ENCODE results near the gene P2RX2.
"Not testable (repeated sequence)": the region's sequence is repeated elsewhere in the genome, so short reads cannot be mapped to it uniquely, and the experiment has no call there.

P2RX2 gene

DNA sequence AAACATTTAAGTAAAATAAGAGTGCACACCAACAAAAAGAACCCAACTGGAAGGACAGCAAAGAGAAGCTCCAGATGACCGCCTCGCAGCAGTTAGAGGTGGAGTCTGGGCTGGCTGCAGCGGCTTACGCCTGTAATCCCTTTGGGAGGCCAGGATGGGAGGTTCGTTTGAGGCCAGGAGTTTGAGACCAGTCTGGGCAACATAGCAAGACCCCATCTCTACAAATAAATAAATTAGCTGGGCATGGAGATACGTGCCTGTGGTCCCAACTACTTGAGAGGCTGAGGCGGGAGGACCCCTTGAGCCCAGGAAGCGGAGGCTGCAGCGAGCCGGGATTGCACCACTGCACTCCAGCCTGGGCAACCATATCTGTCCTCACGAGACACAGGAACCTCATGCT is 23.4 kb upstream of the P2RX2 start:
- H2BK12ac ChIP-seq (ENCODE audit: low read length) = no peak overlapping the region
- no peak overlapping the region for H2AFZ ChIP-seq (ENCODE audit: insufficient read depth, low read length, poor library complexity)
- DNase-seq = no peak
- peaks cover 3% of the 10 kb centered on the region for H3K9me3 ChIP-seq (ENCODE audit: insufficient read depth, low read depth, low read length)
- H3K36me3 ChIP-seq (ENCODE audit: control insufficient read depth in 1 of 2, insufficient read depth in 2 of 2, low read length in 2 of 2) = no peaks in the 10 kb centered on the region
- H4K12ac ChIP-seq (ENCODE audit: low read depth, low read length) = no peak overlapping the region
- no peak overlapping the region for H3K4me3 ChIP-seq (ENCODE audit: low read depth, low read length)
- H3K27ac ChIP-seq (ENCODE audit: low read depth, low read length) = no peak overlapping the region
- WGBS (ENCODE audit: extremely low coverage, insufficient coverage, insufficient read length) = no CpG with 5 or more reads among the region's 11 CpGs
- no peak overlapping the region for H3K14ac ChIP-seq (ENCODE audit: low read length)
- H2BK5ac ChIP-seq (ENCODE audit: low read depth, low read length, poor library complexity) = no peak overlapping the region
- no peak overlapping the region for H3K4me2 ChIP-seq (ENCODE audit: low read length)
- no peaks in the 10 kb centered on the region for H3K79me1 ChIP-seq (ENCODE audit: low read length)
- H4K8ac ChIP-seq (ENCODE audit: low read depth, low read length) = no peak overlapping the region
- no peak overlapping the region for H3K9ac ChIP-seq (ENCODE audit: low read length)
- H2AK5ac ChIP-seq (ENCODE audit: low read length) = no peak overlapping the region
- H3K23ac ChIP-seq (ENCODE audit: low read length) = no peak overlapping the region
- H3K18ac ChIP-seq (ENCODE audit: low read length) = no peak overlapping the region
- no peaks in the 10 kb centered on the region for H3K79me2 ChIP-seq (ENCODE audit: control insufficient read depth, insufficient read depth, low read length, poor library complexity)
- peaks cover 0 to 7% of the 10 kb centered on the region in 2 experiments for H3K4me1 ChIP-seq (ENCODE audit: control insufficient read depth in 1 of 2, insufficient read depth in 2 of 2, low read length in 2 of 2)
- H4K91ac ChIP-seq (ENCODE audit: low read depth, low read length) = no peak overlapping the region
- H3K27me3 ChIP-seq (ENCODE audit: insufficient read depth, low read length) = no peaks in the 10 kb centered on the region
- no peak overlapping the region for H2BK120ac ChIP-seq (ENCODE audit: insufficient read depth, low read length, poor library complexity)
- H3K4ac ChIP-seq (ENCODE audit: low read depth, low read length) = no peak overlapping the region

DNA sequence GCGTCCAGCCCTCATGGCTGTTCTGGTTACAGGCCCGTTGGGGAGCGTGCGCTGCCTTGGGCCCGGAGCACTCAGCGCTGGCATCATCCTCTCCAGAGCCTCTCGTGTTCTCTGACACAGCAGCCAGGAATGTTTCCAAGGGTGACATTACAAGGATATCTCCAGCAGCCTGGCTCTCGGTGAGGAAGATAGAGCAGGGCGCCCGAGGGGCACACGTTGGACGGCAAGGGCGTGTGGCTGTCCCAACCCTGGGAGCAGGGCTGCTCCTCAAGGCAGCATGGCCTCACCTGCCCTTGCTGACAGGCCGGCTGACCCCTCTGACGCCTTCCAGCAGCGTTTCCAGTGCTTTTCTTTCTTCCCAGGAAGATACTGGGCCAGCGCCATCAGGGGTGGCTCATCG is 22.6 kb upstream of the P2RX2 start:
- Histone ChIP-seq H3K4me1 (ENCODE audit: control insufficient read depth in 1 of 2, insufficient read depth in 2 of 2, low read length in 2 of 2) (peaks cover 0 to 7% of the 10 kb centered on the region in 2 experiments), H2BK5ac (ENCODE audit: low read depth, low read length, poor library complexity) (no peak overlapping the region), H3K27me3 (ENCODE audit: insufficient read depth, low read length) (peaks cover 4% of the 10 kb centered on the region), H3K79me2 (ENCODE audit: control insufficient read depth, insufficient read depth, low read length, poor library complexity) (no peaks in the 10 kb centered on the region), H3K4me2 (ENCODE audit: low read length) (no peak overlapping the region), H3K23ac (ENCODE audit: low read length) (no peak overlapping the region), H3K36me3 (ENCODE audit: control insufficient read depth in 1 of 2, insufficient read depth in 2 of 2, low read length in 2 of 2) (no peaks in the 10 kb centered on the region), H3K27ac (ENCODE audit: low read depth, low read length) (no peak overlapping the region), H4K12ac (ENCODE audit: low read depth, low read length) (no peak overlapping the region), H2AFZ (ENCODE audit: insufficient read depth, low read length, poor library complexity) (no peak overlapping the region), H3K18ac (ENCODE audit: low read length) (no peak overlapping the region), H3K79me1 (ENCODE audit: low read length) (no peaks in the 10 kb centered on the region), H2BK120ac (ENCODE audit: insufficient read depth, low read length, poor library complexity) (no peak overlapping the region), H2BK12ac (ENCODE audit: low read length) (no peak overlapping the region), H3K4me3 (ENCODE audit: low read depth, low read length) (no peak overlapping the region), H3K9ac (ENCODE audit: low read length) (no peak overlapping the region), H3K4ac (ENCODE audit: low read depth, low read length) (no peak overlapping the region), H4K8ac (ENCODE audit: low read depth, low read length) (no peak overlapping the region), H3K14ac (ENCODE audit: low read length) (no peak overlapping the region), H3K9me3 (ENCODE audit: insufficient read depth, low read depth, low read length) (peaks cover 3% of the 10 kb centered on the region), H2AK5ac (ENCODE audit: low read length) (no peak overlapping the region), H4K91ac (ENCODE audit: low read depth, low read length) (no peak overlapping the region)
- no CpG with 5 or more reads among the region's 18 CpGs for whole genome bisulfite sequencing (ENCODE audit: extremely low coverage, insufficient coverage, insufficient read length)
- peak; percentile 97 for DNase-seq

DNA sequence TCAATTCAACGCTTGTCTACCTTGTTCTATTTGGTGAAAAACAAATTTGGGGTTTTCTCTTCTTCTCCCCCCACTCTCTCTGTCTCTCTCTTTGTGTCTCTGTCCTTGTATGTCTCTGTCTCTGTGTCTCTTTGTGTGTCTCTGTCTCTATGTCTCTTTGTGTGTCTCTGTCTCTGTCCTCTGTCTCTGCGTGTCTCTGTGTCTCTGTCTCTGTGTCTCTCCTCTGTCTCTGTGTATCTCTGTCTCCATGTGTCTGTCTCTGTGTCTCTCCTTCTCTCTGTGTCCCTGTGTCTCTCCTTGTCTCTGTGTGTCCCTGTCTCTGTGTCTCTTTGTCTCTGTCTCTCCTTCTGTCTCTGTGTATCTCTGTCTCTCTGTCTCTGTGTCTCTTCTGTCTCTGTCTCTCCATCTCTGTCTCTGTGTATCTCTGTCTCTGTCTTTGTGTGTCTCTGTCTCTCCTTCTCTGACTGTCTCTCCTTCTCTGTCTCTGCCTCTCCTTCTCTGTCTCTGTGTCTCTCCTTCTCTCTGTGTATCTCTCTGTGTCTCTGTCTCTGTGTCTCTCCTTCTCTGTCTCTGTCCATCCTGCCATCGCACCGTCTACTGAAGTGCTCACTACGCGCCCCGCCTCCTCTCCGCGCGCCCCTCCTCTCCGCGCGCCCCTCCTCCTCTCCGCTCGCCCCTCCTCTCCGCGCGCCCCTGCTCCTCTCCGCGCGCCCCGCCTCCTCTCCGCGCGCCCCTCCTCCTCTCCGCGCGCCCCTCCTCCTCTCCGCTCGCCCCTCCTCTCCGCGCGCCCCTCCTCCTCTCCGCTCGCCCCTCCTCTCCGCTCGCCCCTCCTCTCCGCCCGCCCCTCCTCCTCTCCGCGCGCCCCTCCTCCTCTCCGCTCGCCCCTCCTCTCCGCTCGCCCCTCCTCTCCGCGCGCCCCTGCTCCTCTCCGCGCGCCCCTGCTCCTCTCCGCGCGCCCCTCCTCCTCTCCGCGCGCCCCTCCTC is 21.0 kb upstream of the P2RX2 start:
- H3K79me2 ChIP-seq (ENCODE audit: control insufficient read depth, insufficient read depth, low read length, poor library complexity) = no peaks in the 10 kb centered on the region
- WGBS (ENCODE audit: extremely low coverage, insufficient coverage, insufficient read length) = no CpG with 5 or more reads among the region's 58 CpGs
- peak in 1 of 2 donors; percentile 54 for DNase-seq
- H3K4me2 ChIP-seq (ENCODE audit: low read length) = peak overlapping the region; percentile 57
- no peak overlapping the region for H2BK5ac ChIP-seq (ENCODE audit: low read depth, low read length, poor library complexity)
- no peak overlapping the region for H2BK12ac ChIP-seq (ENCODE audit: low read length)
- no peak overlapping the region for H3K23ac ChIP-seq (ENCODE audit: low read length)
- H3K4me1 ChIP-seq (ENCODE audit: control insufficient read depth in 1 of 2, insufficient read depth in 2 of 2, low read length in 2 of 2) = peaks cover 0 to 7% of the 10 kb centered on the region in 2 experiments
- no peak overlapping the region for H2AFZ ChIP-seq (ENCODE audit: insufficient read depth, low read length, poor library complexity)
- no peak overlapping the region for H2AK5ac ChIP-seq (ENCODE audit: low read length)
- H3K18ac ChIP-seq (ENCODE audit: low read length) = no peak overlapping the region
- peak overlapping the region; percentile 60 for H3K4me3 ChIP-seq (ENCODE audit: low read depth, low read length)
- H3K9me3 ChIP-seq (ENCODE audit: insufficient read depth, low read depth, low read length) = peaks cover 3% of the 10 kb centered on the region
- H3K36me3 ChIP-seq (ENCODE audit: control insufficient read depth in 1 of 2, insufficient read depth in 2 of 2, low read length in 2 of 2) = no peaks in the 10 kb centered on the region
- H3K4ac ChIP-seq (ENCODE audit: low read depth, low read length) = no peak overlapping the region
- H3K9ac ChIP-seq (ENCODE audit: low read length) = no peak overlapping the region
- H3K27me3 ChIP-seq (ENCODE audit: insufficient read depth, low read length) = peaks cover 5% of the 10 kb centered on the region
- no peak overlapping the region for H4K8ac ChIP-seq (ENCODE audit: low read depth, low read length)
- H3K79me1 ChIP-seq (ENCODE audit: low read length) = no peaks in the 10 kb centered on the region
- H3K27ac ChIP-seq (ENCODE audit: low read depth, low read length) = no peak overlapping the region
- no peak overlapping the region for H4K12ac ChIP-seq (ENCODE audit: low read depth, low read length)
- no peak overlapping the region for H3K14ac ChIP-seq (ENCODE audit: low read length)
- H2BK120ac ChIP-seq (ENCODE audit: insufficient read depth, low read length, poor library complexity) = no peak overlapping the region
- no peak overlapping the region for H4K91ac ChIP-seq (ENCODE audit: low read depth, low read length)

DNA sequence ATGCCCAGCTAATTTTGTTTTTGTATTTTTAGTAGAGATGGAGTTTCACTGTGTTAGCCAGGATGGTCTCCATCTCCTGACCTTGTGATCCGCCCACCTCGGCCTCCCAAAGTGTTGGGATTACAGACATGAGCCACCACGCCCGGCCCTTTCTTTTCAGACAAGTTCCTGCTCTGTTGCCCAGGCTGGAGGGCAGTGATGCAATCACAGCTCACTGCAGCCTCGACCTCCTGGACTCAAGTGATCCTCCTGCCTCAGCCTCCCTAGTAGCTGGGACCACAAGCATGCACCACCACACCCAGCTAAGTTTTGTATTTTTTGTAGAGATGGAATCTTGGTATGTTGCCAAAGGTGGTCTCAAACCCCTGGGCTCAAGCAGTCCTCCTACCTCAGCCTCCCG is 19.1 kb upstream of the P2RX2 start:
- not testable (repeated sequence) for H3K27me3 ChIP-seq (ENCODE audit: insufficient read depth, low read length); H2AFZ ChIP-seq (ENCODE audit: insufficient read depth, low read length, poor library complexity); H3K14ac ChIP-seq (ENCODE audit: low read length); H3K4ac ChIP-seq (ENCODE audit: low read depth, low read length); H4K8ac ChIP-seq (ENCODE audit: low read depth, low read length); H3K18ac ChIP-seq (ENCODE audit: low read length); H3K9me3 ChIP-seq (ENCODE audit: insufficient read depth, low read depth, low read length); H4K91ac ChIP-seq (ENCODE audit: low read depth, low read length); H3K4me3 ChIP-seq (ENCODE audit: low read depth, low read length); H3K79me2 ChIP-seq (ENCODE audit: control insufficient read depth, insufficient read depth, low read length, poor library complexity); H2BK120ac ChIP-seq (ENCODE audit: insufficient read depth, low read length, poor library complexity); H2AK5ac ChIP-seq (ENCODE audit: low read length); H3K27ac ChIP-seq (ENCODE audit: low read depth, low read length); H2BK5ac ChIP-seq (ENCODE audit: low read depth, low read length, poor library complexity); DNase-seq; H3K79me1 ChIP-seq (ENCODE audit: low read length); H4K12ac ChIP-seq (ENCODE audit: low read depth, low read length); H2BK12ac ChIP-seq (ENCODE audit: low read length); H3K4me2 ChIP-seq (ENCODE audit: low read length); H3K36me3 ChIP-seq (ENCODE audit: control insufficient read depth in 1 of 2, insufficient read depth in 2 of 2, low read length in 2 of 2); H3K23ac ChIP-seq (ENCODE audit: low read length); H3K9ac ChIP-seq (ENCODE audit: low read length); H3K4me1 ChIP-seq (ENCODE audit: control insufficient read depth in 1 of 2, insufficient read depth in 2 of 2, low read length in 2 of 2)
- no CpG with 5 or more reads among the region's 6 CpGs for WGBS (ENCODE audit: extremely low coverage, insufficient coverage, insufficient read length)
